ENCODE data around the gene NDUFS2. TPM values are rescaled to one million over a fixed set of nuclear protein-coding genes. Genes with fewer than 3 reads are reported as not detected.
A peak's percentile ranks its signal among the peaks of the same experiment; 100 is the strongest.

The NDUFS2 gene
- total RNA-seq, 1 donor from 2014 or later: 124 TPM

DNA sequence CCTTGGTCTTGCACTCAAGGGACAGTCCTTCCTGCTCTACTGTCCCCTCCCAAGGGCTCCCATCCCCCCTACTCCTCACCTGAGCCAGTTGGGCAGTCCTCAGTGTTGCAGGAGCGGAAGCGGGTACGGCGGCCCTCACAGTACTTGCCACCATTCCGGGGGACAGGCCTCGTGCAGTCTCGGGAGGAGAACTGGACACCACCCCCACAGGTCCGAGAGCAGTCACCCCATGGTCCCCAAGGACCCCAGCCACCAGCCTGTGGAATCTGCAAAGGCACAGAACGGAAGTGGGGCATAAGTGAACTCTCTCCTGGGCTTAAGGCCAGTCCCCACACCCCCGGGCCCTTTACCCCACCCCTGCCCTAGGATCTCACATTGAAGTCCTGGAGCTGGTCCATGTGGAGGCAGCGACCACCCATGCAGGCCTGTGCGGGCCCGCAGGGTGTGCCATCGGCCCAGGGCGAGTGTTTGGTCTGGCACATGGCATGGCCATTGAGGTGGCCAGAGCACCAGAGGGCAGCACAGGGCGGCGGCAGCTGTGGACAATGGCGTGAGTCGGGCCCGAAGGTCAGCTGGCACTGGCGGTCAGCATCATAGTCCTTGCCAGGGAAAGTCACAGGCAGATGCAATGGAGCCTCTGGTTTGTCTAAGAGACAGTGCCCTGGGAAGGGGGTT is 8.5 kb upstream of the NDUFS2 start:
- TF ChIP-seq, protein P1, sequence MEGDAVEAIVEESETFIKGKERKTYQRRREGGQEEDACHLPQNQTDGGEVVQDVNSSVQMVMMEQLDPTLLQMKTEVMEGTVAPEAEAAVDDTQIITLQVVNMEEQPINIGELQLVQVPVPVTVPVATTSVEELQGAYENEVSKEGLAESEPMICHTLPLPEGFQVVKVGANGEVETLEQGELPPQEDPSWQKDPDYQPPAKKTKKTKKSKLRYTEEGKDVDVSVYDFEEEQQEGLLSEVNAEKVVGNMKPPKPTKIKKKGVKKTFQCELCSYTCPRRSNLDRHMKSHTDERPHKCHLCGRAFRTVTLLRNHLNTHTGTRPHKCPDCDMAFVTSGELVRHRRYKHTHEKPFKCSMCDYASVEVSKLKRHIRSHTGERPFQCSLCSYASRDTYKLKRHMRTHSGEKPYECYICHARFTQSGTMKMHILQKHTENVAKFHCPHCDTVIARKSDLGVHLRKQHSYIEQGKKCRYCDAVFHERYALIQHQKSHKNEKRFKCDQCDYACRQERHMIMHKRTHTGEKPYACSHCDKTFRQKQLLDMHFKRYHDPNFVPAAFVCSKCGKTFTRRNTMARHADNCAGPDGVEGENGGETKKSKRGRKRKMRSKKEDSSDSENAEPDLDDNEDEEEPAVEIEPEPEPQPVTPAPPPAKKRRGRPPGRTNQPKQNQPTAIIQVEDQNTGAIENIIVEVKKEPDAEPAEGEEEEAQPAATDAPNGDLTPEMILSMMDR (conservative IDR thresholded peaks at IDR 0.05; ENCODE audit: low read depth, low read length): peak; percentile 45
- no peak for DNase-seq (ENCODE audit: low read depth)
- H3K4me3 ChIP-seq (ENCODE audit: low read depth, low read length): no peak overlapping the region

DNA sequence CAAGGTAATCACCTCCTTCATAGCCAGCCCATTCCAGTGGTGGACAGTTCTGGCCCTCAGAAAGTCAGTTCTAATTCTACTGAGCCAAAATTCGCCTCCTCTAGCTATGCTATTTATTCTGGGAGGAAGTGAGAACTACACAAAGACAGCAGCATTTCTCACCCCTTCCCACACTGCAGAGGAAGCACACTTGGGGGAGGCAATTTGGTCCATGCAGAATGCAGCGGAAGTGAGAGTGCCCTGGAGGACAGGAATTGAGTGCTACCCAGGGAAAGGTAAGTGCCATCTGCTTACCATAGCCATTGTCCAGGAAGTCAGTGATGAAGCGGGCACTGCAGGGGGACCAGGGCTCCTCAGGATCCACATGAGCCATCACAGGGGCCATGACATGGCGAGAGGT is 7.0 kb upstream of the NDUFS2 start:
- H3K4me3 ChIP-seq (ENCODE audit: low read depth, low read length): no peak overlapping the region
- TF ChIP-seq, protein P1 (conservative IDR thresholded peaks at IDR 0.05; ENCODE audit: low read depth, low read length): no peak
- no peak for DNase-seq (ENCODE audit: low read depth)

DNA sequence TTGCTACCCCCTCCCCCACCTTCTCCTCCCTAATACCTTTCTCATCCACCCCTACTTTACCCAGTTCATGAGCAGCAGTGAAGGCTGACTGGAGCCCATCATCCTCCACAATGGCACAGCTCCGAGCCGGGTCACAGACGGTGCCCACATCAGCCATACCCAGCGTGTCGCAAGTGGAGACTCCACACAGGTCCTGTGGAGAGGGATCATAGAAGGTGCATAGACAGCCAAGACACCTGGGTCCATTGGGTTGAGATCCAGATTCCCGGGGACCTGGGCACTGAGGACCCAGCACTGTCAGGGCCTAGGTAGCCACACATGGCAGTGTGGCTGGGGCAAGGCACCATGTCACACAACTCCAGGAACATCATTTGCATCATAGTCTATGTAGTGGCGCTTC is 6.1 kb upstream of the NDUFS2 start:
- H3K4me3 ChIP-seq (ENCODE audit: low read depth, low read length): no peak overlapping the region
- TF ChIP-seq, protein P1 (conservative IDR thresholded peaks at IDR 0.05; ENCODE audit: low read depth, low read length): no peak
- DNase-seq (ENCODE audit: low read depth): no peak

DNA sequence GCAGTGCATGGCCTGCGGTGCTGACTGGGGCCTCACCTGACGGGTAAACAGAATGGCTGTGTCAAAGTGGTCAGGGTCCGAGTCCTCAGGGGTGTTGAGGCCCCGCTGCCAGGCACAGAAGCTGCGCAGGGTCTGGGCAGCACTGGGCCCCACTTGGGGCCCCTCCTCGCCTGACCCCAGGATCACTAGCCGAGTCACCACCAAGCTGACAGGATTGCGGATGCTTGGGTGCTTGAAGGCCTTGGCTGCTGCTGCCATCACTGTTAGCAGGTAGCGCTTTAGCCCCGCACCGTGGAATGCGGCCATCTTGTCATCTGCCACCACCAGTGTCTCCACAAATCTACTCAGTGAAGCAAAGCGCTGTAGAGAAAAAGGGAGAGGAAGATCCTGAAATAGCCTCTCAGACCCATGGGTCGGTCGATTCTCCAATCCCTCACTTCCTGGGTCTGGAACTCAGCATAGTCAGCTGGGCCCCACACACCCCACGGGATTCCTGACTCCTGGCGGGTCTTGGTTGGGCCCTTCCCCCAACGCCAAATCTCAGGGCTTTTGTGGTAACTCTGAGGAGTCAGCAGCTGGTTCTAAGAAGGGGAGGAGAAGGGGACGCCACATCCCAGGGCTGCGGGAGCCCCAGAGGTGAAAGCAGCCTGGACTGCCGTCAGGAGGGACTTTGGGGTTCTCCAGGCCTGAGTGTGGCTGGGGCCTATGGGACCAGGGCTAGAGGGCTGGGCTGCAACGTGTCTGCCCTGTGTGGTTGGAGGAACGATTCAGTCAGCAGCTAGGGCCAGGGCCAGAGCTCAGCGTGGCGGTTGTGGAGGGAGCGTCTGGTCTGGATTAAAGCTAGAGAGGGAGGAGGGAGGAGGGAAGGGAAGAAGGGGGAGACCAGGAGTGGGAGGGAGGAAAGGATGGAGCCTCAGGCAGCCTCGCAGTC is 5.4 kb upstream of the NDUFS2 start:
- DNase-seq (ENCODE audit: low read depth): no peak
- TF ChIP-seq, protein P1 (conservative IDR thresholded peaks at IDR 0.05; ENCODE audit: low read depth, low read length): no peak
- no peak overlapping the region for H3K4me3 ChIP-seq (ENCODE audit: low read depth, low read length)

DNA sequence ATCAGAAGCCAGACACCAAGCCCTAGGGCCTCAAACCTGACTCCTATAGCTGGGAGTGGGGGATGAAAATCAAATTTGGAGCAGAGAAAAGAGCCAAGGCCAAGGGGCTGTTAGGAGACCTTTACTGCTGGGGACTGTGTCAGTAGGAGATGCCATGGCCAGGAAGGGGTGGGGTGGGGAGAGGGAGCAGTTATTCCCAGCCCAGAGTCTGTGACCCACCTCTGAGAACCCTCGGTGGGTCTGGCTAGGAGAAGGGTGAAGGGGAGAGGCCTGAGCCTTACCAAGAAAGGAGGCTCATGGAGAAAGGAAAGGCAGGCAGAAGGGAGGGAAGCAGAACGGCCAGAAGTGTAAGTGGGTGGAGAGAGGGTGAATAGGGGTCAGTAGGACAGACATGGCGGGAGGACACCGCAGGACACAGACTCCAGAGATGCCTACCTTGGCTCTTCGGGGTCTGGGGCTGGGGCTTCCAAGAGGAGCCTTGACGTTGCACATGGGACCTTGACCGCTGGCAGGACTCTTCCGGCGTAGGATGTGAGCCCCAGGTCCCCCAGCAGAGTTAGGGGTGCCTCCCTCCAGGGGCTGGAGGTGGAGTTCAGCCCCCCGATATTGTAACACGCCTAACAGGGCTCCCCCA is 4.5 kb upstream of the NDUFS2 start:
- DNase-seq (ENCODE audit: low read depth): no peak
- no peak overlapping the region for H3K4me3 ChIP-seq (ENCODE audit: low read depth, low read length)
- TF ChIP-seq, protein P1 (conservative IDR thresholded peaks at IDR 0.05; ENCODE audit: low read depth, low read length): no peak

DNA sequence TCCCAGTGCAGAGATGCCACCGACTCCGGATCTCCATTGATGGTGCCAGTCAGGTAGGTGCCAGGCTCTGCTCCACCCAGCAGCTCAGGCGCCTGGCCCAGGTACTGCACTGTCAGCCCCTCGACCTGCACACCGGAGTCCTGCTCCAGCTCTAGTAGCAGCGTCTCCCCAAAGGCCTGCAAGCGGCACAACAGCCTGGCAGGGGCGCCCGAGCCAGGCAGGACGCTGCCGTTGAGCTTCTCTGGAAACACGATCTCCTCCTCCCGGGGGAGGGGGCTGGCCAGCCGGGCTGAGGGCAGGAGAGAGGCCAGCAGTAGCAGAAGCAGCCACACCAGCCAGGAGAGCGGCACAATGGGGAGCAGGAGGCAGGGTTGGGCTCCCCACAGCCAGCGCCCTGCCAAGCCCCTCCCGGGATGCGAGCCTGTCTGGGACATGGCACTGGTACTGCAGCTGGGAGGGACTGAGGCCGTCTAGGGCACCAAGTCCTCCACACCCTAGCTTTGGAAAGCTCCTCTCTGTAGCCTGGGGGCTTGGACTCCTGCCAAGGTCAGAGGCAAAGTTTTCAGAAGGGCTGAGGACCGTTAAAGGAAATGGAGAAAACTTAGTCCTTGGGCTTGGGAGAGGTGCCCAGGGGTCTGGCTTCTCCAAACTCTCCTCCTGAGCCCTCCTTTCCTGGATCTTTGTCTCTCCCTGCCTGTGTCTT is 3.8 kb upstream of the NDUFS2 start:
- H3K4me3 ChIP-seq (ENCODE audit: low read depth, low read length): no peak overlapping the region
- no peak for DNase-seq (ENCODE audit: low read depth)
- TF ChIP-seq, protein P1 (conservative IDR thresholded peaks at IDR 0.05; ENCODE audit: low read depth, low read length): no peak

All from epithelial cell of proximal tubule (primary cell).